ENCODE measurements around the gene GNG7.
A peak's percentile ranks its signal among the peaks of the same experiment; 100 is the strongest.
"Not testable (repeated sequence)": the region's sequence is repeated elsewhere in the genome, so short reads cannot be mapped to it uniquely, and the experiment has no call there.

GNG7 gene

DNA sequence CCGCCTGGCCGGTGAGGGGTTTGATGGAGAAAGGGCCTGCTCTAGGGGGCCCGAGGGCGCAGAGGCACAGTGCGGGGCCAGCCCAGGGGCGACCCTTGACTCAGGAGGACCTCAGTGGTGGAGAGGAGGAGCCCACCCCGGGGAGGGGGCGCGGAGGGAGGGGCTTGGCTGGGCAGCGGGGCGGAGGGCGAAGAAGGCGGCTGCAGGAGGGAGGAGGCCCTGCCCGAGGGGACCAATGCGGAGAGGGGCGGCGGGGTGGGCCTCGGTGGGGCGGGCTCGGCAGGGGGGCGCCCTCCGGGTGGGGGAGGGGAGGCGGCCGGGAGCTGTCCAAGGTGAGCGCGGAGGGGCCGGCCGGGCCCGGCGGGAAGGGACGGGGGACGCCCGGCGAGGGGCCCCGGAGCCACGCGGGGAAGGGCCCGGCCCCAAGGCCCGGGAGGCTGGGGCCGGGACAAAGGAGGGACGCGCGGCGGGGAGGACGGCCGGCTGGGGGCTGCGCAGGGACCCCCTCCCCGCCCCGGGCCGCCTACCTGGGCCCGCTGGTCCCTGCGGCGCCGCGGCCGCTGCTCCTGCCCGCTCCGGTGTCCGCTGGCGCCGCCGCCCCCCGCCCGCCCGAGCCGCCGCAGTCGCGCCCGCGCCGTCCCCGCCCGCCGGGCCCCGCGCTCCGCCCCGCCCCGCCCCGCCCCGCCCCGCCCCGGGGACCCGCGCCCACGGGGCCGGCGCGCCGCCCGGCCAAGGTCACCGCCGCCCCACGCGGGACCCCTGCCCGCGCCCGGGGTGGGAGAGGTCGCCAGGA lies 18.5 kb upstream of the GNG7 start, which contains the start of gene DIRAS1:
Gene DIRAS1, minus strand, starts transcription at position 596 of the 793 bp plus-strand sequence. CDS start 3,566 bp downstream, outside the sequence.
- no peak within 1 kb of the TSS for H3K27ac Mint-ChIP-seq
- H3K36me3 Mint-ChIP-seq (ENCODE audit: low read depth): no peaks in the 10 kb centered on the region
- no peaks in the 10 kb centered on the region for H3K9me3 Mint-ChIP-seq
- H3K4me3 Mint-ChIP-seq: peak within 1 kb of the TSS; percentile 45
- no peak for ATAC-seq
- peaks cover 4% of the 10 kb centered on the region for H3K4me1 Mint-ChIP-seq
- DNase-seq: no peak
- H3K27me3 Mint-ChIP-seq: peaks cover 22% of the 10 kb centered on the region

- Mint-ChIP-seq H3K4me3 (peak overlapping the region; percentile 42), H3K27me3 (peaks cover 24% of the 10 kb centered on the region), H3K9me3 (peaks cover 8% of the 10 kb centered on the region), H3K36me3 (ENCODE audit: low read depth) (peaks cover 3% of the 10 kb centered on the region), H3K27ac (no peak overlapping the region), H3K4me1 (peaks cover 4% of the 10 kb centered on the region)
- DNase-seq (no peak), ATAC-seq (no peak)
Observed at GRCh38 chr19:2719920-2720776, 17.7 kb upstream of the GNG7 start.

GRCh38 chr19:2719232-2719735 lies 16.8 kb upstream of the GNG7 start:
- peaks cover 22% of the 10 kb centered on the region for H3K27me3 Mint-ChIP-seq
- DNase-seq (no peak), ATAC-seq (no peak)
- peaks cover 4% of the 10 kb centered on the region for H3K4me1 Mint-ChIP-seq
- peaks cover 3% of the 10 kb centered on the region for H3K36me3 Mint-ChIP-seq (ENCODE audit: low read depth)
- H3K9me3 Mint-ChIP-seq: peaks cover 10% of the 10 kb centered on the region
- H3K27ac Mint-ChIP-seq: no peak overlapping the region
- no peak overlapping the region for H3K4me3 Mint-ChIP-seq

DNA sequence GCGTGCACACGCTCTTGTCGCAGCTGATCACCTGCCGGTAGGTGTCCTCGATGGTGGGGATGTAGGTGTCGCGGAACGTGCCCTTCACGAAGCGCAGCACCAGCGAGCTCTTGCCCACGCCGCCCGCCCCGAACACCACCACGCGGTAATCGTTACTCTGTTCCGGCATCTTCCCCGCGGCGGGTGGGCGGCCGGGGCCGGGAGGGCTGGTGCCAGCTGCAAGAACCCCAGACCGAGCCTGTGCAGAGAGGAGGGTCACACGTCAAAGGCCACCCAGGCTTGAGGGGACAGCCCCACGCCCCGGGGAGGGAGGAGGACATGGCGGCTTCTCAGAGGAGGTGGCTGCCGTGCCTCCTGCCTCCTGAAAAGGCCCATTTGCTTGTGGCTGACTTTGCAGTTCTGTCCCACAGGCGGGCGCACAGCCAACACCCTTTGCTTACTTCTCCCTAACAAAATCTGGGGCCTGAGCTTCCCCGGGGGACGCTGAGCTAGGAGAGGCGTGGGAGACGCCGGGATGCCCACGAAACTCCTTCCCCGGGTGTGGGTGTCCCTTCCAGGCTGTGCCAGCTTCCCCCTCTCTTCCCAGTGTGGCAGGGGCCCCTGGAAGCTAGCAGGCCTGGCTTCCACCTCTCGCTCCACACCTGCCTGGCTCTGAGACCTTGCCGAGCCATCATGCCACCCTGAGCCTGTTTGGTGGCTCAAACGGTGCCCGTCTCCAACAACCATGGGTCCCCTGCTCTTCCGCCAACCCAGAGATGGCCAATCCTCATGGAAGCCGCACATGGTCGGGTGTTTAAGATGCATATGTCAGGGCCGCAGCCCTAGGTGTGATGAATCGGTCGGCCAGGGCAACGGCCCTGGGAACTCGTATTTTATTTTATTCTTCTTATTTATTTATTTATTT lies 15.4 kb upstream of the GNG7 start:
- Mint-ChIP-seq H3K9me3 (peaks cover 10% of the 10 kb centered on the region), H3K27ac (no peak overlapping the region), H3K36me3 (ENCODE audit: low read depth) (peaks cover 3% of the 10 kb centered on the region), H3K4me1 (peaks cover 4% of the 10 kb centered on the region), H3K27me3 (peaks cover 20% of the 10 kb centered on the region), H3K4me3 (no peak overlapping the region)
- ATAC-seq: no peak
- no peak for DNase-seq

DNA sequence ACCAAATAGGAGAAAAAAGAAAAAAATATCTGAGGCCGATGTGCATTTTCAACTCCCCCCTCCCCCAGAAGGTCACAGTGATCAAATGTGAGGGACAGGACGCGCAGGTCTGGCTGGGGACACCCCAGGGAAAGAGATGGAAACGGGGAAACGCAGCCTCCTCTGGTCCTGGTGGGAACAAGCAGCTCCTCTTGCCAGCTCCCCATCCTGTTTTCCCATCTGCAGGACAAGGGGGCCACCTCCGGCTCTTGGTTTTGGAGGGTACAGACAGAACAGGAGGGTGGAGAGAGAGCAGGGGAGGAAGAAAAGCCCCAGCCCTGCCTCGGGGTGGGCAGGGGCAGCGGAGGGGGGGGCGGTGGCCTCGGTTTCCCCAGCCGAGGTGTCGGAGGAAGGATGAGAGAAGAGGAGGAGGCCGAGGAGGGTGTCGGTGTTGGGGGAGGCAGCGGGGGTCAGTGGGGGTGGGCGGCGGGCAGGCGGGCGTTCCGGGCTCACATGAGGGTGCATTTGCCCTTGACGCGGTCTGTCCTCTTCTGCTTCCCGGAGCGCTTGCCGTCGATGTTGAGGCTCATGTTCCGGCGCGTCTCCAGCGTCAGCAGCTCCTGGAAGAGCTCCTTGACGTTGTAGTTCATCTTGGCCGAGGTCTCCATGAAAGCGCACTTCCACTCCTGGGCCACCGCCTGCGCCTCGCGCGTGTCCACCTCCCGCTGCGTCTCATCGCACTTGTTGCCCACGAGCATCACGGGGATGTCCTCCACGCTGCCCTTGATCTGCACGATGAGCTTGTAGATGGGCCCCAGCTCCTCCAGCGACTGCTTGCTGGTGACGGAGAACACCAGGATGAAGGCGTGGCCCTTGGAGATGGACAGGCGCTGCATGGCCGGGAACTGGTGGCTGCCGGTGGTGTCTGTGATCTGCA lies 14.5 kb upstream of the GNG7 start:
- Mint-ChIP-seq H3K4me3 (no peak overlapping the region), H3K27me3 (peaks cover 16% of the 10 kb centered on the region), H3K27ac (no peak overlapping the region), H3K36me3 (ENCODE audit: low read depth) (peaks cover 3% of the 10 kb centered on the region), H3K4me1 (peaks cover 5% of the 10 kb centered on the region), H3K9me3 (peaks cover 10% of the 10 kb centered on the region)
- no peak for DNase-seq
- no peak for ATAC-seq

DNA sequence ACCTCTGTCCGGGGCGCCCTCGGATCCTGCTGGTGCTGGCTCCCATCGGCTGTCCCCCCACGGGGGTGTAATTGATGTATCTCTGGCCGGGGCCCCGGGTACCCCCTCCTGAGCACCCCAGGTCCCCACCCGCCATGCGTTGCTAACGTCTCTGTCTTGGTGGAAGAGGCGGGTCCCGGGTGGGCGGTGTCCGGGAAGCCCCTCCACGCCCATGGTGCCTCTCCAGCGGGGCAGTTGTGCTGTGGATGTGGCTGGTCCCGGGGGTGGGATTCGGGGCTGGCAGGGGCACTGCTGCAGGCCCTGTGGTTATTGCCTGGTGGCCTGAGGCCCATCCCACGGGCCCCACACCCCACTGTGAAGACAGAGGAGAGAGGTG lies 13.8 kb upstream of the GNG7 start:
- Mint-ChIP-seq H3K27ac (no peak overlapping the region), H3K36me3 (ENCODE audit: low read depth) (peaks cover 3% of the 10 kb centered on the region), H3K4me3 (no peak overlapping the region), H3K4me1 (peaks cover 10% of the 10 kb centered on the region), H3K27me3 (peaks cover 11% of the 10 kb centered on the region), H3K9me3 (peaks cover 10% of the 10 kb centered on the region)
- DNase-seq: no peak
- no peak for ATAC-seq

GRCh38 chr19:2715470-2716274 lies 13.2 kb upstream of the GNG7 start:
- no peak for DNase-seq
- ATAC-seq: no peak
- Mint-ChIP-seq H3K27me3 (peaks cover 11% of the 10 kb centered on the region), H3K27ac (no peak overlapping the region), H3K4me3 (no peak overlapping the region), H3K4me1 (peaks cover 13% of the 10 kb centered on the region), H3K36me3 (ENCODE audit: low read depth) (peaks cover 3% of the 10 kb centered on the region), H3K9me3 (peaks cover 10% of the 10 kb centered on the region)

DNA sequence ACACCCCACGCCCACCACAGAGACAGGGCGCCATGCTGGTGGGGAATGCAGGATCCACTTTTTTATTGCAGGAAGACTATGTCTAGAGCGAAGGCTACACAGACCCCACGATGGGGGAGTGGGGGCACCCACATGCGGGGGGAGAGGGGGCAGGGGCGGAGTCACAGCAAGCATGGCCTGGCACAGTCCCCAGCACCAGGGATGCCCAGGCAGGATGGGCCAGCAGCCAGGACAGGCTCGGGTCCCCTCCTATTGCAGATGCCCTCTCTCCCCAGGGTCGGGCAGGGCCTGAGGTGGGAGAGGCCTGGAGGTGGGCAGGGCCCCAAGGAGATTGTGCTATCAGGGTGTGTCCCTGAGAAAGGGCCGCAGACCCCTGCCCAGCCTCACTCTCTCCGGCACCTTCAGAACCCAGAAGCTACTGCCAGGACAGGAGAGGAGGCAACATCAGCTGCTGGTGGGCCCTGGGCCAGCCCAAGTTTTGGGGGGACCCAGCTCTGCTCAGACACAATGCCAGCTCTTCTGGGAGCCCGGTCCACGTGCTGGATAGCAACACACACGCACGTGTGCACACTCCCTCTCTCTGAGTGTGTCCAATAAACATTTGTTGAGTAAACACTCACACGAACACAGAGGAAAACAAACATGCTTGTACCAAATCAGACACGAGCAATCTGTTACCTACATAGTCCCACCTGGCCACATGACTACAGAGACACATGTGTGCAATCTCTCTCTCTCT lies 12.2 kb upstream of the GNG7 start:
- peaks cover 8% of the 10 kb centered on the region for H3K27me3 Mint-ChIP-seq

DNA sequence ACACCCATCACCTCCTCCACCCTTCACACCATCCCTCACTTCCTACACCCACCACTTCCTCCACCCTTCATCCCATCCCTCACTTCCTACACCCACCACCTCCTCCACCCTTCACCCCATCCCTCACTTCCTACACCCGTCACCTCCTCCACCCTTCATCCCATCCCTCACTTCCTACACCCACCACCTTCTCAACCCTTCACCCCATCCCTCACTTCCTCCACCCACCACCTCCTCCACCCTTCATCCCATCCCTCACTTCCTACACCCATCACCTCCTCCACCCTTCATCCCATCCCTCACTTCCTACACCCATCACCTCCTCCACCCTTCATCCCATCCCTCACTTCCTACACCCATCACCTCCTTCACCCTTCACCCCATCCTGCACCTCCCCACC lies 11.6 kb upstream of the GNG7 start:
- Mint-ChIP-seq H3K4me1 (peaks cover 13% of the 10 kb centered on the region), H3K9me3 (peaks cover 10% of the 10 kb centered on the region)
- H3K27me3 Mint-ChIP-seq; H3K4me3 Mint-ChIP-seq; ATAC-seq; DNase-seq; H3K36me3 Mint-ChIP-seq (ENCODE audit: low read depth); H3K27ac Mint-ChIP-seq: not testable (repeated sequence)

More for the DNA sequence above, 12.2 kb upstream of the GNG7 start:
- Mint-ChIP-seq H3K4me3 (no peak overlapping the region), H3K9me3 (peaks cover 10% of the 10 kb centered on the region), H3K4me1 (peaks cover 15% of the 10 kb centered on the region), H3K36me3 (ENCODE audit: low read depth) (peaks cover 3% of the 10 kb centered on the region), H3K27ac (no peak overlapping the region)
- DNase-seq (no peak), ATAC-seq (no peak)

GRCh38 chr19:2713170-2713569 lies 10.7 kb upstream of the GNG7 start:
- H3K4me3 Mint-ChIP-seq; DNase-seq; ATAC-seq; H3K36me3 Mint-ChIP-seq (ENCODE audit: low read depth); H3K27me3 Mint-ChIP-seq; H3K27ac Mint-ChIP-seq: not testable (repeated sequence)
- H3K9me3 Mint-ChIP-seq: peaks cover 10% of the 10 kb centered on the region
- H3K4me1 Mint-ChIP-seq: peaks cover 13% of the 10 kb centered on the region

GRCh38 chr19:2711875-2712205 lies 9.3 kb upstream of the GNG7 start:
- DNase-seq (no peak), ATAC-seq (no peak)
- H3K27ac Mint-ChIP-seq: peak overlapping the region; percentile 27
- peaks cover 3% of the 10 kb centered on the region for H3K36me3 Mint-ChIP-seq (ENCODE audit: low read depth)
- H3K4me1 Mint-ChIP-seq: peaks cover 13% of the 10 kb centered on the region
- H3K27me3 Mint-ChIP-seq: peaks cover 2% of the 10 kb centered on the region
- H3K9me3 Mint-ChIP-seq: peaks cover 10% of the 10 kb centered on the region
- no peak overlapping the region for H3K4me3 Mint-ChIP-seq

- H3K4me3 Mint-ChIP-seq: no peak overlapping the region
- H3K27ac Mint-ChIP-seq: no peak overlapping the region
- peaks cover 13% of the 10 kb centered on the region for H3K4me1 Mint-ChIP-seq
- peaks cover 3% of the 10 kb centered on the region for H3K36me3 Mint-ChIP-seq (ENCODE audit: low read depth)
- H3K27me3 Mint-ChIP-seq: peaks cover 2% of the 10 kb centered on the region
- H3K9me3 Mint-ChIP-seq: peaks cover 10% of the 10 kb centered on the region
- ATAC-seq (no peak), DNase-seq (no peak)
Observed at GRCh38 chr19:2711172-2711874, 8.8 kb upstream of the GNG7 start.
